C4-2B (cell line): Measurements from ENCODE around the gene XRRA1.

Source experiments
- CTCF ChIP-seq: fragments of 450-650 bp; conservative IDR thresholded peaks from 2 replicates; pipeline ENCODE4 v1.5.1; 2017; ENCODE audit warnings: mild to moderate bottlenecking
- ZFX ChIP-seq: fragments of 450-650 bp; IDR thresholded peaks from 2 replicates; pipeline ENCODE4 v1.6.1; 2017

GRCh38 chr11:74926304-74927030, 22.4 kb downstream of the XRRA1 start:
- TF ChIP-seq CTCF (no peak), ZFX (no peak)
